NCI-H2196 treated with DMSO at 0.1 percent for 48 hours (cell line): ENCODE results near the gene PNN.
"Not testable (repeated sequence)": the region's sequence is repeated elsewhere in the genome, so short reads cannot be mapped to it uniquely, and the experiment has no call there.

Experiments used
- DNase-seq: peaks from one replicate; lab custom pipeline; 2025; ENCODE audit not compliant: unreplicated experiment; lab: John Stamatoyannopoulos, UW

Gene PNN

DNA sequence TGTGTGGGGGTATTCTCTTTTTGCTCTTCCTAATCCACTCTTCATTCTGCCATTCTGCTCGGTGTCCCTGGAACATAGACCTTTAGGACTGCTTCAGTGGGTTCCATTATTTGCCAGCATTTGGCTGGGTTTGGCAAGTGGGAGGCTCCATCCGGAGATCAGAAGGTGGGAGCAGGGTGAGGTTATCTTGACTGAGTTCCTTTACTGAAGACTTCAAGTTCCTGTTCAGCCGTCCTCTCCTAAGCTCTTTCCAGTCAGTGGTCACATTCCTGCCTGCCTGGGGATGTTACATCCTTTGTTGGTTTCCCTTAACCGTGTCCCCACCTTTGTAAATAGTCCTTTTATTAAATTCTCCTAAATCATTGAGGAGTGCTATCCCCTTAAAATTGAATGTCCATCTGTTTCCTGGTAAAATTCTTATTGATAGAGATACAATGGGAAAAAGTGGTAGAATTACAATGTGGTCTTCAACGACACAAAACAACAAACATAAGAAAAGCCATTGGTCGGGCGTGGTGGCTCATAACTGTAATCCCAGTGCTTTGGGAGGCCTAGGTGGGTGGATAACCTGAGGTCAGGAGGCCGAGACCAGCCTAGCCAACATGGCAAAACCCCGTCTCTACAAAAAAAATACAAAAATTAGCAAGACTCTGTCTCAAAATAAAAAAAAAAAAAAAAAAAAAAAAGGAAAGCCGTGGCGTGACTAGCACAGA, 53.6 kb downstream of the PNN start:
- no peak for DNase-seq

DNA sequence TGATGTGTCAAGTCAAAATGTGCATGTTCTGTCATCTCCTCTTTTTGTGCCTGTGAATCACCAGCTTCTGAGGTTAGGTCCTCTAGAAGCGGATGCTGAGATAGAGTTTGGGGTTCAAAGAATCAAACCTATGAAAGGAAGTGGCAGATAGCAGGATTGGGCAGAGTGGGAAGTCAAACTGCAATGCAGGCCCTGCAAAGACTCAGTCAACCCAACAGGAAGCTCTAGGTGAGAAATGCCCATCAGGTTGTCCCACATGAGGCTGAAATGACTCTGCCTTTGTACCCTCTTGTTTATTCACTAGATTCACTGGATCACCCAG, 54.1 kb downstream of the PNN start:
- no peak for DNase-seq

DNA sequence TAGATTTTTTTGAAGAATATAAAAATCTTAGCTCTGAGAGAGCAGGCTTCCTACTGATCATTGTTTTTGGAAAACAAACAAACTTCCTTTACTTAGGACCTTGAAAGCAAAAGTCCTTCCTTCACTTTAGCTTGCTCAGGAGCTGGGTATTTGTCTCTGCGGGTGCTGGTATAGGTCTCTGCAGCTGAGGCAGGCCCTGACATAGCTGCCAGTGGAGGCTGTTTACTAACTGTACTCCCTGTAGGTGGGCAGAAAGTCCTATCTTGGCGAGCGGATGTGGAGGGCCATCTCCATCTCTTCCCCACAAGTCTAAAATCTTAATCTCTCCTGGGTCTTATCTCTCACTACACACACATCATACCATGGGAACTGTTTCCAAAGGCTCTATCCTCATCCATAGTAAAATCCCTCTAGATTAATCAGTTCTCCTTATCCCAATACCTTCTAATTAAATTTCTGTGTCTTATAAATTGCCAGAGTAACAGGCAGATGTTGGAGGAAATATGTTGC, 54.6 kb downstream of the PNN start:
- DNase-seq, result no peak

DNA sequence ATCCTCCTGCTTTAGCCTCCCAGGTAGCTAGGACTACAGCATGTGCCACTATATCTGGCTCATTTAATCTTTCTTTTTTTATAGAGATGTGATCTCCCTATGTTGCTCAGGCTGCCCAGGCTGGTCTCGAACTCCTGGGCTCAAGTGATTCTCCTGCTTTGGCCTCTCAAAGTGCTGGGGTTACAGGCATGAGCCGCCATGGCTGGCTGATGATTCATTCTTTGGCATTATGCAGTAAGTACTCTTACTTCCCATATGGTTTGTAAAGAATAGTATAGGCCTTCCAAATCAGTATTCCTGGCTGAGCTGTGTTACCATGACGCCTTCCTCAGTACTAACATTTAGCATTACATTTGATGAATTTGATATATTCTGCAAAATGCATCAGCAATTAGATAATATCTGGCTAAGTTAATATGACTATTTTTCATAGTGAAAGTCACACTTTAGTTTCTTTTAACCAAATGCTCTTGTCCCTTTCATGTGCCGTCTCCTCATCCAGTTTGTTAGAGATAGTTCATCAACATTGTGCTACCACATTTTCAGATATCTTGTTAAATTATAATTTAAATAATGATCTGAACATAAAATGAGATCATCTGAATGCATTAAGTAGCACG, 55.5 kb downstream of the PNN start:
- no peak for DNase-seq

DNA sequence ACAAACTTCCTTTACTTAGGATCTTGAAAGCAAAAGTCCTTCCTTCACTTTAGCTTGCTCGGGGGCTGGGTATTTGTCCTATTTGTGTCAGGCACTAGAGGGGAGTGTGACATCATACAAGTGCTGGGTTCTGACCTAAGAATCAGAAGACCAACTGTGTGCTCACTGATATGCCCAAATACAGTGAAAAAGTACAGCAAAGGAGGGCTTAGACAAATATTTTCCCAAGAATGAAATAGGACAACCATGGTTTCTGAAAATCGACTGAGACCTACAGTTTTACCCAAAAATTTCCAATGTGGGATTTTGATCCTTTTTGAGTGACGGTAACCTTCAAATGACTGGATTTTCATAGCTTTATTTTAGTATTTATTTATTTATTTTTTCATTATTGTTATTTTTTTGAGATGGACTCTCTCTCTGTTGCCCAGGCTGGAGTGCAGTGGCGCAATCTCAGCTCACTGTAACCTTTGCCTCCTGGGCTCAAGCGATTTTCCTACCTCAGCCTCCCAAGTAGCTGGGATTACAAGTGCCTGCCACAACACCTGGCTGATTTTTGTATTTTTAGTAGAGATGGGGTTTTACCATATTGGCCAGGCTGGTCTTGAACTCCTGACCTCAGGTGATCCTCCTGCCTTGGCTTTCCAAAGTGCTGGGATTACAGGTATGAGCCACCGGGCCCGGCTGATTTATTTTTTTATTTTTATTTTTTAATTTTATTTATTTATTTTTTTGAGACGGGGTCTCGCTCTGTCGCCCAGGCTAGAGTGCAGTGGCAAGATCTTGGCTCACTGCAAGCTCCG, 56.9 kb downstream of the PNN start:
- DNase-seq, result not testable (repeated sequence)
